Esophagus (tissue), 2 donors: ENCODE data around the gene CCDC33. TPM values are rescaled to one million over a fixed set of nuclear protein-coding genes. Genes with fewer than 3 reads are reported as not detected.

ENCODE experiments used
- H3K27ac ChIP-seq, 2 donors: one replicate each; pipeline ENCODE4 v1.5.1; 2013; ENCODE audit warnings: low read depth in 2 of 2, mild to moderate bottlenecking in 2 of 2, inconsistent platforms in 1 of 2, low read length in 1 of 2, moderate library complexity in 1 of 2
- H3K27me3 ChIP-seq, 2 donors: one replicate each; pipeline ENCODE4 v1.6.1; 2013; ENCODE audit warnings: low read length in 2 of 2, control low read depth in 1 of 2, mild to moderate bottlenecking in 1 of 2; ENCODE audit not compliant: insufficient read depth in 2 of 2, control insufficient read depth in 1 of 2
- H3K36me3 ChIP-seq, 2 donors: one replicate each; pipeline ENCODE4 v1.6.1; 2013; ENCODE audit warnings: low read length in 1 of 2; ENCODE audit not compliant: control insufficient read depth in 2 of 2, insufficient read depth in 2 of 2
- H3K4me1 ChIP-seq, 2 donors: one replicate each; pipeline ENCODE4 v1.6.1; 2013; ENCODE audit warnings: low read length in 1 of 2; ENCODE audit not compliant: control insufficient read depth in 2 of 2, insufficient read depth in 2 of 2
- H3K4me3 ChIP-seq, 2 donors: one replicate each; pipeline ENCODE4 v1.5.1; 2013; ENCODE audit warnings: low read length in 2 of 2, mild to moderate bottlenecking in 2 of 2, low read depth in 1 of 2, moderate library complexity in 1 of 2
- H3K9me3 ChIP-seq, 2 donors: one replicate each; pipeline ENCODE4 v1.6.1; 2013; ENCODE audit warnings: mild to moderate bottlenecking in 2 of 2, low read depth in 1 of 2, low read length in 1 of 2, moderate library complexity in 1 of 2; ENCODE audit not compliant: control insufficient read depth in 2 of 2, insufficient read depth in 1 of 2
- WGBS, 2 donors: extraction: QIAGEN DNeasy Blood & Tissue Kit; methylation state at CpG; one replicate each; pipeline ENCODE4 v1.1.7; 2013; 5-methylcytosine and 5-hydroxymethylcytosine counted together
- polyA plus RNA-seq, 2 donors: library from polyadenylated mRNA; stranded (reverse); fragments of 200-250 nt; gene quantifications; one replicate each; pipeline ENCODE4 v1.2.3, GENCODE V29; 2013
- donor health status: healthy with polysubstance abuse.
- donor health status: Bipolar disorder and iron deficiency.

Gene CCDC33
- polyA plus RNA-seq, 2 donors, result not detected

- Histone ChIP-seq H3K36me3 (no peaks in the 10 kb centered on the region), H3K4me3 (no peak overlapping the region)
- WGBS, 2 donors, result 27 to 32% methylated on average over 9 of the region's 9 CpGs
Measured at GRCh38 chr15:74378848-74379247, 142.7 kb downstream of the CCDC33 start.

GRCh38 chr15:74380361-74381189 lies 144.4 kb downstream of the CCDC33 start:
- Histone ChIP-seq H3K4me1 (peaks cover 0 to 9% of the 10 kb centered on the region in 2 donors), H3K36me3 (no peaks in the 10 kb centered on the region), H3K27me3 (no peaks in the 10 kb centered on the region), H3K27ac (no peak overlapping the region), H3K9me3 (no peaks in the 10 kb centered on the region), H3K4me3 (no peak overlapping the region)
- 69 to 73% methylated on average over 12 of the region's 12 CpGs for WGBS, 2 donors

More at GRCh38 chr15:74378848-74379247, 142.7 kb downstream of the CCDC33 start:
- Histone ChIP-seq H3K27me3 (no peaks in the 10 kb centered on the region), H3K27ac (no peak overlapping the region), H3K9me3 (no peaks in the 10 kb centered on the region), H3K4me1 (peaks cover 0 to 5% of the 10 kb centered on the region in 2 donors)

GRCh38 chr15:74381190-74381453 lies 145.0 kb downstream of the CCDC33 start:
- no peak overlapping the region for H3K27ac ChIP-seq
- no peaks in the 10 kb centered on the region for H3K9me3 ChIP-seq
- H3K4me1 ChIP-seq, result peaks cover 0 to 9% of the 10 kb centered on the region in 2 donors
- H3K4me3 ChIP-seq, result no peak overlapping the region
- no peaks in the 10 kb centered on the region for H3K27me3 ChIP-seq
- 84 to 86% methylated on average over 2 of the region's 2 CpGs for WGBS, 2 donors
- no peaks in the 10 kb centered on the region for H3K36me3 ChIP-seq

GRCh38 chr15:74381481-74381880 lies 145.4 kb downstream of the CCDC33 start:
- 67 to 77% methylated on average over 5 of the region's 5 CpGs for WGBS, 2 donors
- no peaks in the 10 kb centered on the region for H3K9me3 ChIP-seq
- no peak overlapping the region for H3K27ac ChIP-seq
- no peak overlapping the region for H3K4me3 ChIP-seq
- H3K36me3 ChIP-seq, result no peaks in the 10 kb centered on the region
- H3K4me1 ChIP-seq, result peaks cover 0 to 9% of the 10 kb centered on the region in 2 donors
- no peaks in the 10 kb centered on the region for H3K27me3 ChIP-seq

GRCh38 chr15:74382004-74382816 lies 146.1 kb downstream of the CCDC33 start:
- H3K36me3 ChIP-seq, result no peaks in the 10 kb centered on the region
- H3K9me3 ChIP-seq, result no peaks in the 10 kb centered on the region
- H3K4me1 ChIP-seq, result peaks cover 0 to 9% of the 10 kb centered on the region in 2 donors
- 32 to 37% methylated on average over 13 of the region's 13 CpGs for WGBS, 2 donors
- H3K27me3 ChIP-seq, result no peaks in the 10 kb centered on the region
- H3K4me3 ChIP-seq, result no peak overlapping the region
- no peak overlapping the region for H3K27ac ChIP-seq

GRCh38 chr15:74383286-74383685 lies 147.2 kb downstream of the CCDC33 start:
- no peaks in the 10 kb centered on the region for H3K9me3 ChIP-seq
- H3K27me3 ChIP-seq, result no peaks in the 10 kb centered on the region
- H3K36me3 ChIP-seq, result no peaks in the 10 kb centered on the region
- H3K4me1 ChIP-seq, result peaks cover 0 to 9% of the 10 kb centered on the region in 2 donors
- 92 to 94% methylated on average over 4 of the region's 4 CpGs for WGBS, 2 donors
- H3K4me3 ChIP-seq, result no peak overlapping the region
- no peak overlapping the region for H3K27ac ChIP-seq

- H3K36me3 ChIP-seq, result no peaks in the 10 kb centered on the region
- H3K4me3 ChIP-seq, result no peak overlapping the region
- WGBS, 2 donors, result 38 to 45% methylated on average over 8 of the region's 8 CpGs
- H3K27me3 ChIP-seq, result no peaks in the 10 kb centered on the region
- H3K27ac ChIP-seq, result peak overlapping the region in 1 of 2 donors; percentile 54
- no peaks in the 10 kb centered on the region for H3K9me3 ChIP-seq
- H3K4me1 ChIP-seq, result peaks cover 0 to 9% of the 10 kb centered on the region in 2 donors
Measured at GRCh38 chr15:74383695-74384565, 147.8 kb downstream of the CCDC33 start.

- H3K27me3 ChIP-seq, result no peaks in the 10 kb centered on the region
- H3K4me3 ChIP-seq, result no peak overlapping the region
- no peaks in the 10 kb centered on the region for H3K9me3 ChIP-seq
- peaks cover 0 to 9% of the 10 kb centered on the region in 2 donors for H3K4me1 ChIP-seq
- H3K27ac ChIP-seq, result no peak overlapping the region
- H3K36me3 ChIP-seq, result no peaks in the 10 kb centered on the region
- WGBS, 2 donors, result 50 to 57% methylated on average over 3 of the region's 3 CpGs
Measured at GRCh38 chr15:74384566-74384880, 148.4 kb downstream of the CCDC33 start.

- WGBS, 2 donors, result 52 to 66% methylated on average over 8 of the region's 8 CpGs
- H3K27ac ChIP-seq, result peak overlapping the region; percentile 10 to 38
- H3K4me3 ChIP-seq, result no peak overlapping the region
- H3K4me1 ChIP-seq, result peaks cover 0 to 9% of the 10 kb centered on the region in 2 donors
- no peaks in the 10 kb centered on the region for H3K27me3 ChIP-seq
- H3K36me3 ChIP-seq, result no peaks in the 10 kb centered on the region
- no peaks in the 10 kb centered on the region for H3K9me3 ChIP-seq
Measured at GRCh38 chr15:74384881-74385643, 148.9 kb downstream of the CCDC33 start.
